H1 (cell line): ENCODE results near the gene ITPR3.

Source experiments
- EP300 ChIP-seq, 2 experiments: IDR thresholded peaks; 1 replicate in 1 of 2; 2 replicates in 1 of 2; pipeline ENCODE4 v1.6.1; 2011 to 2012; ENCODE audit warnings: low read depth in 2 of 2, low read length in 2 of 2, mild to moderate bottlenecking in 2 of 2, borderline replicate concordance in 1 of 2, inconsistent platforms in 1 of 2, moderate library complexity in 1 of 2
- HDAC6 ChIP-seq: IDR thresholded peaks from one replicate; pipeline ENCODE4 v1.7.1; 2012; ENCODE audit warnings: low read depth, mild to moderate bottlenecking, inconsistent platforms, low read length, moderate library complexity
- KDM5A ChIP-seq: fragments of 200-600 bp; IDR thresholded peaks from 2 replicates; pipeline ENCODE4 v1.7.1; 2012; ENCODE audit warnings: mild to moderate bottlenecking, low read length, inconsistent platforms, mixed read lengths

DNA sequence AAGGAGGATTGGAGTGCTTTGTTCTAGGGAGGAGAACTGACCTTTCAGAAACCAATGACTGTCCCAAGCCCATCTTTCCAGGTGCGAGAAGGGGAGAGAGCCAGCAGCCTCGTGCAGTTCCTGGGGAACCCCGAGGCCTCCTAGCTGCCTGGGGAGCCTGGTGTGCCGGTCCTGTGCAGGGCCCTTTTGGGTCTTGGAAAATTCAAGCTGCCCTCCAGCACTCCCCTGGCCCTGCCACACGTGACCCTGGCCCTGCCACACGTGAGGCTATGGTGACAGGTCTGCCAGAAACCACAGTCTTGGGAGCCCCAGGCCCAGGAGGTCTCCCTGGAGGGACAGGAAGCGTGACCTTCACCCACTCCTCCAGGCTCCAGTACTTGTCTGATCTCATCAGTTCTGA, 109.9 kb downstream of the ITPR3 start:
- TF ChIP-seq EP300 (IDR thresholded peaks at IDR 0.05; ENCODE audit: borderline replicate concordance in 1 of 2, low read depth in 2 of 2, low read length in 2 of 2) (no peak), HDAC6 (no peak), KDM5A (no peak)
